Measurements from ENCODE around the gene DLG2. TPM values are rescaled to one million over a fixed set of nuclear protein-coding genes. Genes with fewer than 3 reads are reported as not detected.

The DLG2 gene
- total RNA-seq, 1 donor from 2014 or later, result 1.8 TPM

DNA sequence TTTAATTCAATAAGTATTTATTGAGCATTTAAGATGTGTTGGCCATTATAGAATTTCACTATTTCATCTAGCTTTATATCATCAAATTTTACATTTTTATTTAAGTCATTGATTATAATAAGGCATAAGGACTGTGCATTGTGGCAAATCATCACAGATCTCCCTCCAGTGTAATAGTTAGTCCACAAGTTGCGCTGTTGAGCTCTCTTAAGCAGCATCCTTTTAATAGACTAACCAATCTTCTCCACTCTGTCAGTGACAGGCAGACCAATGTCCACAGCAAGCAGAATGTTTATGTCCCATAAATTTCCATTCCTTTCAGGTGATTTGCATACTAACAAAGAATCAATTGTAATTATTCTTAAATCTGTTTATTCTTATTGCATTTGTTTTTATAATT, 1745.7 kb downstream of the DLG2 start:
- no peak overlapping the region for H3K4me2 ChIP-seq (ENCODE audit: low read length)
- Mint-ChIP-seq H3K36me3 (ENCODE audit: low read depth, unreplicated experiment) (no peaks in the 10 kb centered on the region), H3K4me1 (ENCODE audit: low read depth, unreplicated experiment) (no peaks in the 10 kb centered on the region), H3K27ac (ENCODE audit: unreplicated experiment) (no peak overlapping the region), H3K4me3 (ENCODE audit: unreplicated experiment) (no peak overlapping the region), H3K27me3 (ENCODE audit: low read depth, unreplicated experiment) (no peaks in the 10 kb centered on the region), H3K9me3 (ENCODE audit: unreplicated experiment) (no peaks in the 10 kb centered on the region)
- H3K9me3 ChIP-seq (ENCODE audit: insufficient read depth, low read depth, low read length), result no peaks in the 10 kb centered on the region
- H3K27me3 ChIP-seq (ENCODE audit: insufficient read depth, low read length), result no peaks in the 10 kb centered on the region
- DNase-seq (ENCODE audit: low read depth), result no peak
- H4K20me1 ChIP-seq (ENCODE audit: insufficient read depth, low read length), result no peaks in the 10 kb centered on the region
- H3K4me3 ChIP-seq (ENCODE audit: insufficient read depth, low read depth, low read length), result no peak overlapping the region
- H3K9ac ChIP-seq (ENCODE audit: low read length), result no peak overlapping the region
- no peak overlapping the region for H2AFZ ChIP-seq (ENCODE audit: low read depth, low read length)
- TF ChIP-seq EZH2 (IDR thresholded peaks at IDR 0.05; ENCODE audit: insufficient read depth, low read length), result no peak
- TF ChIP-seq, protein P1, sequence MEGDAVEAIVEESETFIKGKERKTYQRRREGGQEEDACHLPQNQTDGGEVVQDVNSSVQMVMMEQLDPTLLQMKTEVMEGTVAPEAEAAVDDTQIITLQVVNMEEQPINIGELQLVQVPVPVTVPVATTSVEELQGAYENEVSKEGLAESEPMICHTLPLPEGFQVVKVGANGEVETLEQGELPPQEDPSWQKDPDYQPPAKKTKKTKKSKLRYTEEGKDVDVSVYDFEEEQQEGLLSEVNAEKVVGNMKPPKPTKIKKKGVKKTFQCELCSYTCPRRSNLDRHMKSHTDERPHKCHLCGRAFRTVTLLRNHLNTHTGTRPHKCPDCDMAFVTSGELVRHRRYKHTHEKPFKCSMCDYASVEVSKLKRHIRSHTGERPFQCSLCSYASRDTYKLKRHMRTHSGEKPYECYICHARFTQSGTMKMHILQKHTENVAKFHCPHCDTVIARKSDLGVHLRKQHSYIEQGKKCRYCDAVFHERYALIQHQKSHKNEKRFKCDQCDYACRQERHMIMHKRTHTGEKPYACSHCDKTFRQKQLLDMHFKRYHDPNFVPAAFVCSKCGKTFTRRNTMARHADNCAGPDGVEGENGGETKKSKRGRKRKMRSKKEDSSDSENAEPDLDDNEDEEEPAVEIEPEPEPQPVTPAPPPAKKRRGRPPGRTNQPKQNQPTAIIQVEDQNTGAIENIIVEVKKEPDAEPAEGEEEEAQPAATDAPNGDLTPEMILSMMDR (IDR thresholded peaks at IDR 0.05; ENCODE audit: insufficient read depth, low read depth, low read length), result no peak
- H3K27ac ChIP-seq (ENCODE audit: low read depth, low read length), result no peak overlapping the region
- FAIRE-seq, result peak; percentile 20
- H3K36me3 ChIP-seq (ENCODE audit: insufficient read depth, low read length), result no peaks in the 10 kb centered on the region
- H3K79me2 ChIP-seq (ENCODE audit: insufficient read depth, low read length), result no peaks in the 10 kb centered on the region
- no peaks in the 10 kb centered on the region for H3K4me1 ChIP-seq (ENCODE audit: insufficient read depth, low read length)

DNA sequence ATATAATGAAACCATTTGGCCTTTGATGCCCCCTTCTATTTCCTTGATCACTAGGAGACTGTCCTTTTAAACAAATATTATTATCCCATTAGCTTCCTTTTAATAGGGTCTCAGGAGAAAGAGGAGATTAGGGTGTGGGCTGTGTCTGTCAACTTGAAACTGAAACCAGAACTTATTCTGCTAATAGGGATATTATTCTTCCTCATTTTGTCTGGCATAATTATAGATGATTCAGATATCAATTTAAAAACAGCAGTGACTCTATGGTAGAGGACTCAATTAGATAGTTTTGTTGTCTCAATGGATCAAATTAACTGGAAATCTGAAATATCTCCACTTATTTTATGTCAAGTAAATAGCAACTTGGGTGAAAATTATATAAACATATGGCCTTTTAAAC, 1756.1 kb downstream of the DLG2 start:
- no peak for FAIRE-seq
- no peak overlapping the region for H3K27ac Mint-ChIP-seq (ENCODE audit: unreplicated experiment)
- H3K4me1 ChIP-seq (ENCODE audit: insufficient read depth, low read length), result peaks cover 2% of the 10 kb centered on the region

DNA sequence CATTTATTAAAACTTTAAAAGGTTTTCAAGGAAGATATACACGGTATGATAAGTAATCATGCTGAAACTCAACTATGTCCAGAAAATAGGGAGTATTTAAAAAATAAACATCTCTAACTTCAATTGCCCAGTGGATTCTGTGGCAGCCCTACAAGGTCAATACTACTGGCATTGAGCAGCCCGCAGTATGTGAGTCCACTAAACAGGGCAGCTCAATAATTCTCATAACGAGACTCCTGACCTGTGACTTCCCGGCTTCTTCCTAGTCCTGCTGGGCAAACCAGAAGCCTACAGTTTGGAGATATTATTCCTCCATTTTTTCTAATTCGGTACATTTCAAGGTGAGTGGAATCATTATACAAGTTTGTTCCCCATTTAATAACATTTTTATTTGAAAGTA, 1760.5 kb downstream of the DLG2 start:
- H3K9me3 Mint-ChIP-seq (ENCODE audit: unreplicated experiment), result no peaks in the 10 kb centered on the region
- no peak overlapping the region for H3K9ac ChIP-seq (ENCODE audit: low read length)
- no peak for TF ChIP-seq EZH2 (IDR thresholded peaks at IDR 0.05; ENCODE audit: insufficient read depth, low read length)
- TF ChIP-seq, protein P1 (IDR thresholded peaks at IDR 0.05; ENCODE audit: insufficient read depth, low read depth, low read length), result no peak

More for the DNA sequence above, 1756.1 kb downstream of the DLG2 start:
- H3K36me3 Mint-ChIP-seq (ENCODE audit: low read depth, unreplicated experiment), result no peaks in the 10 kb centered on the region
- TF ChIP-seq, protein P1 (IDR thresholded peaks at IDR 0.05; ENCODE audit: insufficient read depth, low read depth, low read length), result no peak
- TF ChIP-seq EZH2 (IDR thresholded peaks at IDR 0.05; ENCODE audit: insufficient read depth, low read length), result no peak
- H3K79me2 ChIP-seq (ENCODE audit: insufficient read depth, low read length), result no peaks in the 10 kb centered on the region
- H3K27me3 ChIP-seq (ENCODE audit: insufficient read depth, low read length), result no peaks in the 10 kb centered on the region
- H3K27ac ChIP-seq (ENCODE audit: low read depth, low read length), result no peak overlapping the region
- H3K36me3 ChIP-seq (ENCODE audit: insufficient read depth, low read length), result no peaks in the 10 kb centered on the region
- H3K9me3 Mint-ChIP-seq (ENCODE audit: unreplicated experiment), result no peaks in the 10 kb centered on the region
- no peak overlapping the region for H3K4me3 ChIP-seq (ENCODE audit: insufficient read depth, low read depth, low read length)
- H2AFZ ChIP-seq (ENCODE audit: low read depth, low read length), result no peak overlapping the region
- no peaks in the 10 kb centered on the region for H4K20me1 ChIP-seq (ENCODE audit: insufficient read depth, low read length)
- H3K4me3 Mint-ChIP-seq (ENCODE audit: unreplicated experiment), result no peak overlapping the region
- H3K9ac ChIP-seq (ENCODE audit: low read length), result no peak overlapping the region
- no peak overlapping the region for H3K4me2 ChIP-seq (ENCODE audit: low read length)
- peaks cover 3% of the 10 kb centered on the region for H3K4me1 Mint-ChIP-seq (ENCODE audit: low read depth, unreplicated experiment)
- no peak for DNase-seq (ENCODE audit: low read depth)
- no peaks in the 10 kb centered on the region for H3K9me3 ChIP-seq (ENCODE audit: insufficient read depth, low read depth, low read length)
- peaks cover 3% of the 10 kb centered on the region for H3K27me3 Mint-ChIP-seq (ENCODE audit: low read depth, unreplicated experiment)

More for the DNA sequence above, 1760.5 kb downstream of the DLG2 start:
- FAIRE-seq, result no peak
- no peak overlapping the region for H3K4me3 ChIP-seq (ENCODE audit: insufficient read depth, low read depth, low read length)
- no peaks in the 10 kb centered on the region for H3K79me2 ChIP-seq (ENCODE audit: insufficient read depth, low read length)
- DNase-seq (ENCODE audit: low read depth), result no peak
- no peak overlapping the region for H2AFZ ChIP-seq (ENCODE audit: low read depth, low read length)
- Mint-ChIP-seq H3K27me3 (ENCODE audit: low read depth, unreplicated experiment) (no peaks in the 10 kb centered on the region), H3K4me3 (ENCODE audit: unreplicated experiment) (no peak overlapping the region), H3K4me1 (ENCODE audit: low read depth, unreplicated experiment) (peaks cover 19% of the 10 kb centered on the region), H3K36me3 (ENCODE audit: low read depth, unreplicated experiment) (no peaks in the 10 kb centered on the region), H3K27ac (ENCODE audit: unreplicated experiment) (no peak overlapping the region)
- no peak overlapping the region for H3K4me2 ChIP-seq (ENCODE audit: low read length)
- no peak overlapping the region for H3K27ac ChIP-seq (ENCODE audit: low read depth, low read length)
- H3K9me3 ChIP-seq (ENCODE audit: insufficient read depth, low read depth, low read length), result no peaks in the 10 kb centered on the region
- no peaks in the 10 kb centered on the region for H3K36me3 ChIP-seq (ENCODE audit: insufficient read depth, low read length)
- H3K4me1 ChIP-seq (ENCODE audit: insufficient read depth, low read length), result peaks cover 15% of the 10 kb centered on the region
- H3K27me3 ChIP-seq (ENCODE audit: insufficient read depth, low read length), result no peaks in the 10 kb centered on the region
- H4K20me1 ChIP-seq (ENCODE audit: insufficient read depth, low read length), result no peaks in the 10 kb centered on the region
